CD14-positive monocyte (primary cell): ENCODE measurements around the gene ICA1L. TPM values are rescaled to one million over a fixed set of nuclear protein-coding genes. Genes with fewer than 3 reads are reported as not detected.

ENCODE experiments used
- DNase-seq, 3 donors: peaks; one replicate each; pipeline ENCODE4 v3.0.0-alpha.2; 2011 to 2022
- H2AFZ ChIP-seq: 2 replicates; pipeline ENCODE4 v1.6.0; 2012; ENCODE audit warnings: mild to moderate bottlenecking, low read depth, low read length, inconsistent platforms; ENCODE audit not compliant: insufficient read depth, poor library complexity, severe bottlenecking
- H3K27ac ChIP-seq, 2 donors: 1 replicate in 1 of 2; 2 replicates in 1 of 2; pipeline ENCODE4 v1.5.1; 2012 to 2013; ENCODE audit warnings: low read length in 2 of 2, control low read depth in 1 of 2, inconsistent platforms in 1 of 2, low read depth in 1 of 2, mild to moderate bottlenecking in 1 of 2
- H3K27me3 ChIP-seq, 2 donors: one replicate each; pipeline versions ENCODE4 v1.6.0 to v1.6.1; 2011 to 2013; ENCODE audit warnings: low read length in 2 of 2; ENCODE audit not compliant: control insufficient read depth in 2 of 2, insufficient read depth in 2 of 2
- H3K36me3 ChIP-seq, 2 donors: replicated peaks in 1 of 2; 1 replicate in 1 of 2; 2 replicates in 1 of 2; pipeline versions ENCODE4 v1.5.1 to v1.6.1; 2012 to 2013; ENCODE audit warnings: low read length in 2 of 2, control low read depth in 1 of 2, inconsistent platforms in 1 of 2, mild to moderate bottlenecking in 1 of 2; ENCODE audit not compliant: insufficient read depth in 2 of 2, control insufficient read depth in 1 of 2
- H3K4me1 ChIP-seq, 2 donors: 1 replicate in 1 of 2; 2 replicates in 1 of 2; pipeline versions ENCODE4 v1.5.1 to v1.6.1; 2012 to 2013; ENCODE audit warnings: low read length in 2 of 2, control low read depth in 1 of 2, inconsistent platforms in 1 of 2, mild to moderate bottlenecking in 1 of 2, moderate library complexity in 1 of 2; ENCODE audit not compliant: insufficient read depth in 2 of 2, control insufficient read depth in 1 of 2
- H3K4me2 ChIP-seq: replicated peaks from 2 replicates; pipeline ENCODE3; 2012; ENCODE audit warnings: low read length, moderate library complexity, mild to moderate bottlenecking; ENCODE audit not compliant: poor library complexity, severe bottlenecking; ENCODE audit errors: extremely low read depth
- H3K4me3 ChIP-seq, 3 experiments: fragments of 200-600 bp in 1 of 3; sonication (generic) in 1 of 3; replicated peaks in 1 of 3; 1 replicate in 2 of 3; 2 replicates in 1 of 3; pipeline ENCODE4 v1.5.1; 2011 to 2013; ENCODE audit warnings: low read length in 3 of 3, mild to moderate bottlenecking in 3 of 3, control low read depth in 2 of 3, low read depth in 2 of 3, inconsistent platforms in 1 of 3, moderate library complexity in 1 of 3
- H3K79me2 ChIP-seq: 2 replicates; pipeline ENCODE4 v1.6.0; 2012; ENCODE audit warnings: mild to moderate bottlenecking, control low read depth, inconsistent platforms, low read length, moderate library complexity; ENCODE audit not compliant: insufficient read depth
- H3K9ac ChIP-seq: 2 replicates; pipeline ENCODE4 v1.6.0; 2017; ENCODE audit warnings: low read length, mild to moderate bottlenecking; ENCODE audit not compliant: insufficient read depth, poor library complexity, severe bottlenecking
- H3K9me3 ChIP-seq, 2 donors: replicated peaks in 1 of 2; 1 replicate in 1 of 2; 2 replicates in 1 of 2; pipeline versions ENCODE4 v1.5.1 to v1.6.1; 2012 to 2013; ENCODE audit warnings: low read length in 2 of 2, control low read depth in 1 of 2; ENCODE audit not compliant: control insufficient read depth in 1 of 2, insufficient read depth in 1 of 2
- H4K20me1 ChIP-seq: 2 replicates; pipeline ENCODE4 v1.6.0; 2012; ENCODE audit warnings: mild to moderate bottlenecking, low read length, control low read depth, moderate library complexity; ENCODE audit not compliant: insufficient read depth
- H3K27ac Mint-ChIP-seq, 7 donors: one replicate each; pipeline ENCODE4 v1.8.0; 2020; ENCODE audit warnings: mild to moderate bottlenecking in 7 of 7, mixed read lengths in 7 of 7, moderate library complexity in 6 of 7, inconsistent platforms in 2 of 7
- H3K27me3 Mint-ChIP-seq, 3 donors: one replicate each; pipeline ENCODE4 v1.8.0; 2021 to 2022; ENCODE audit warnings: low read depth in 3 of 3, mild to moderate bottlenecking in 3 of 3, mixed read lengths in 3 of 3, moderate library complexity in 3 of 3, inconsistent platforms in 1 of 3
- H3K36me3 Mint-ChIP-seq, 2 donors: one replicate each; pipeline ENCODE4 v1.8.0; 2020; ENCODE audit warnings: mixed read lengths in 2 of 2, inconsistent platforms in 1 of 2, mild to moderate bottlenecking in 1 of 2
- H3K4me1 Mint-ChIP-seq: one replicate; pipeline ENCODE4 v1.8.0; 2020; ENCODE audit warnings: mild to moderate bottlenecking, mixed read lengths
- H3K4me3 Mint-ChIP-seq, 2 donors: one replicate each; pipeline ENCODE4 v1.8.0; 2020; ENCODE audit warnings: mild to moderate bottlenecking in 2 of 2, mixed read lengths in 2 of 2, moderate library complexity in 1 of 2
- H3K9me3 Mint-ChIP-seq, 7 donors: one replicate each; pipeline ENCODE4 v1.8.0; 2020 to 2022; ENCODE audit warnings: mixed read lengths in 7 of 7, mild to moderate bottlenecking in 6 of 7, moderate library complexity in 6 of 7, inconsistent platforms in 2 of 7
- WGBS: methylation state at CpG from one replicate; pipeline ENCODE4 v1.1.5; 2013; ENCODE audit warnings: missing lambda C conversion rate; ENCODE audit not compliant: insufficient coverage; 5-methylcytosine and 5-hydroxymethylcytosine counted together
- intact Hi-C, 2 donors: fragments of 100-400 bp; cut with micrococcal nuclease; formaldehyde crosslinking; loops; one replicate each; pipeline versions ENCODE4 v1.15.0 to v1.15.1; 2023
- polyA plus RNA-seq, 3 donors: library from polyadenylated mRNA; depleted of rRNA in 1 of 3; unstranded in 2 of 3; stranded (reverse) in 1 of 3; fragments of 300-500 nt in 2 of 3; fragments of >200 nt in 1 of 3; fragmentation: Illumina TruSeq in 2 of 3; gene quantifications; 1 replicate in 2 of 3; 2 replicates in 1 of 3; pipeline ENCODE4 v1.2.3, GENCODE V29; 2012 to 2021
- TF ChIP-seq, protein P1 (sequence below): fragments of 200-600 bp; IDR thresholded peaks from one replicate; pipeline ENCODE4 v1.8.0; 2022; ENCODE audit warnings: antibody characterized with exemption, mild to moderate bottlenecking

The ICA1L gene
- polyA plus RNA-seq, 3 donors: 0.17 to 0.85 (median 0.57) TPM

GRCh38 chr2:202736826-202737225 lies 134.7 kb downstream of the ICA1L start:
- Histone ChIP-seq H3K27me3 (no peaks in the 10 kb centered on the region), H3K9ac (no peak overlapping the region), H3K27ac (no peak overlapping the region), H2AFZ (no peak overlapping the region), H3K4me2 (no peak overlapping the region), H3K9me3 (peaks cover 12 to 24% of the 10 kb centered on the region in 2 donors), H3K36me3 (peaks cover 4 to 13% of the 10 kb centered on the region in 2 donors), H4K20me1 (no peaks in the 10 kb centered on the region), H3K4me3 (no peak overlapping the region), H3K79me2 (no peaks in the 10 kb centered on the region), H3K4me1 (no peaks in the 10 kb centered on the region)
- WGBS: no CpG with 5 or more reads among the region's 1 CpG
- TF ChIP-seq, protein P1, sequence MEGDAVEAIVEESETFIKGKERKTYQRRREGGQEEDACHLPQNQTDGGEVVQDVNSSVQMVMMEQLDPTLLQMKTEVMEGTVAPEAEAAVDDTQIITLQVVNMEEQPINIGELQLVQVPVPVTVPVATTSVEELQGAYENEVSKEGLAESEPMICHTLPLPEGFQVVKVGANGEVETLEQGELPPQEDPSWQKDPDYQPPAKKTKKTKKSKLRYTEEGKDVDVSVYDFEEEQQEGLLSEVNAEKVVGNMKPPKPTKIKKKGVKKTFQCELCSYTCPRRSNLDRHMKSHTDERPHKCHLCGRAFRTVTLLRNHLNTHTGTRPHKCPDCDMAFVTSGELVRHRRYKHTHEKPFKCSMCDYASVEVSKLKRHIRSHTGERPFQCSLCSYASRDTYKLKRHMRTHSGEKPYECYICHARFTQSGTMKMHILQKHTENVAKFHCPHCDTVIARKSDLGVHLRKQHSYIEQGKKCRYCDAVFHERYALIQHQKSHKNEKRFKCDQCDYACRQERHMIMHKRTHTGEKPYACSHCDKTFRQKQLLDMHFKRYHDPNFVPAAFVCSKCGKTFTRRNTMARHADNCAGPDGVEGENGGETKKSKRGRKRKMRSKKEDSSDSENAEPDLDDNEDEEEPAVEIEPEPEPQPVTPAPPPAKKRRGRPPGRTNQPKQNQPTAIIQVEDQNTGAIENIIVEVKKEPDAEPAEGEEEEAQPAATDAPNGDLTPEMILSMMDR: no peak
- Mint-ChIP-seq H3K27me3 (no peaks in the 10 kb centered on the region), H3K4me1 (no peaks in the 10 kb centered on the region), H3K27ac (no peak overlapping the region), H3K36me3 (peaks cover 30 to 40% of the 10 kb centered on the region in 2 donors), H3K4me3 (no peak overlapping the region), H3K9me3 (peaks cover 13 to 29% (median 20%) of the 10 kb centered on the region in 7 donors)
- DNase-seq: no peak
- intact Hi-C loops: no loop called here

GRCh38 chr2:202726070-202726469 lies 145.5 kb downstream of the ICA1L start:
- no peak overlapping the region for H3K9ac ChIP-seq
- no peaks in the 10 kb centered on the region for H3K9me3 ChIP-seq
- DNase-seq: no peak
- intact Hi-C loops: no loop called here
- H3K4me2 ChIP-seq: no peak overlapping the region
- H4K20me1 ChIP-seq: peaks cover 9% of the 10 kb centered on the region
- H3K36me3 ChIP-seq: peaks cover 17 to 47% of the 10 kb centered on the region in 2 donors
- H3K27ac Mint-ChIP-seq: no peak overlapping the region
- no peaks in the 10 kb centered on the region for H3K27me3 Mint-ChIP-seq
- H3K27ac ChIP-seq: no peak overlapping the region
- no peaks in the 10 kb centered on the region for H3K79me2 ChIP-seq
- 78% methylated on average over 2 of the region's 3 CpGs for WGBS
- peaks cover 0 to 8% (median 5%) of the 10 kb centered on the region in 7 donors for H3K9me3 Mint-ChIP-seq
- peaks cover 16% of the 10 kb centered on the region for H3K4me1 Mint-ChIP-seq
- TF ChIP-seq, protein P1: no peak
- H3K4me3 ChIP-seq: no peak overlapping the region
- H3K36me3 Mint-ChIP-seq: peaks cover 36 to 51% of the 10 kb centered on the region in 2 donors
- H2AFZ ChIP-seq: no peak overlapping the region
- no peaks in the 10 kb centered on the region for H3K27me3 ChIP-seq
- no peak overlapping the region for H3K4me3 Mint-ChIP-seq
- H3K4me1 ChIP-seq: peaks cover 0 to 13% of the 10 kb centered on the region in 2 donors
